ENCODE results near the gene DDRGK1. TPM values are rescaled to one million over a fixed set of nuclear protein-coding genes. Genes with fewer than 3 reads are reported as not detected.

Gene DDRGK1
- total RNA-seq, 1 donor from 2014 or later = 89.8 TPM

- Histone ChIP-seq H3K9me3 (no peaks in the 10 kb centered on the region), H3K4me1 (peaks cover 15% of the 10 kb centered on the region), H3K36me3 (no peaks in the 10 kb centered on the region), H3K27me3 (ENCODE audit: low read depth) (peaks cover 47% of the 10 kb centered on the region), H3K4me3 (peak overlapping the region; percentile 73), H3K27ac (no peak overlapping the region)
- no peak for DNase-seq
- peak; percentile 40 to 52 for ATAC-seq
- no peak for TF ChIP-seq CTCF (IDR thresholded peaks at IDR 0.05)
- intact Hi-C loops (cut with DNase I) = no loop called here
Measured at GRCh38 chr20:3238616-3239025, 34.1 kb upstream of the DDRGK1 start.

DNA sequence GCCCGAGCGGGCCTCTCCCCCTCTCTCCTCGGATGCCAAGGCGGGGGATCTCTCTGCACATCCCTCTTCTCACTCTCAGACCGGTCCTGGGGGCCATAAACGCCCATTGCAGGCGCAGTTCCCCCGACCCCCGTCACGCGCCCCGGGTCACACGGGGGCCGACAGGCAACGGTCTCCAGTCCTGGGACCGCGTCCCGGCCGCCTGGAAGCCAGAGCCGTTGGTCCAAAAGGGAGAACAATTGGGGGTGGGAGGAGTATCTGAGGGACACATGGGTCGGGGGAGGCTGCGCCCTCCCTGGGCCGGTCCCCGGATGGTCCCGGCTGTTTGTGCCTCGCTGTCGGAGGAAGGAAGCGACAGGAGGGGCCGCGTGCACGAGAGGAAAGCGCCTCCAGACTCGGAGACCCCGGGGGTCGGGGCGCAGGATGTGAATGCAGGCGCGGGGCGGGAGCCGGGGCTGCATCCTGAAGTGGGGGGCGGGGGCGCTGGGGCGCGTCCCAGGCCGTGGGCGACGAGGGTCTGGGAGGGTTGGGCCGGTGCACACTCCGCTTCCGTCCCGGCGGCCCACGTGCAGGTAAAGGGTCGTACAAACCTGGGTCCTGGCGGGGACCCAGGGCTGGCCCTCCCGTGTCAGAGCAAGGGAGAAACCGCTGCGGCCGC, 33.6 kb upstream of the DDRGK1 start:
- peak overlapping the region; percentile 73 for H3K4me3 ChIP-seq
- TF ChIP-seq CTCF (IDR thresholded peaks at IDR 0.05) = no peak
- H3K4me1 ChIP-seq = peaks cover 15% of the 10 kb centered on the region
- no peaks in the 10 kb centered on the region for H3K36me3 ChIP-seq
- H3K27ac ChIP-seq = no peak overlapping the region
- ATAC-seq = peak; percentile 3 to 4
- H3K27me3 ChIP-seq (ENCODE audit: low read depth) = peaks cover 47% of the 10 kb centered on the region
- no peak for DNase-seq
- no peaks in the 10 kb centered on the region for H3K9me3 ChIP-seq
- intact Hi-C loops (cut with DNase I) = no loop called here

DNA sequence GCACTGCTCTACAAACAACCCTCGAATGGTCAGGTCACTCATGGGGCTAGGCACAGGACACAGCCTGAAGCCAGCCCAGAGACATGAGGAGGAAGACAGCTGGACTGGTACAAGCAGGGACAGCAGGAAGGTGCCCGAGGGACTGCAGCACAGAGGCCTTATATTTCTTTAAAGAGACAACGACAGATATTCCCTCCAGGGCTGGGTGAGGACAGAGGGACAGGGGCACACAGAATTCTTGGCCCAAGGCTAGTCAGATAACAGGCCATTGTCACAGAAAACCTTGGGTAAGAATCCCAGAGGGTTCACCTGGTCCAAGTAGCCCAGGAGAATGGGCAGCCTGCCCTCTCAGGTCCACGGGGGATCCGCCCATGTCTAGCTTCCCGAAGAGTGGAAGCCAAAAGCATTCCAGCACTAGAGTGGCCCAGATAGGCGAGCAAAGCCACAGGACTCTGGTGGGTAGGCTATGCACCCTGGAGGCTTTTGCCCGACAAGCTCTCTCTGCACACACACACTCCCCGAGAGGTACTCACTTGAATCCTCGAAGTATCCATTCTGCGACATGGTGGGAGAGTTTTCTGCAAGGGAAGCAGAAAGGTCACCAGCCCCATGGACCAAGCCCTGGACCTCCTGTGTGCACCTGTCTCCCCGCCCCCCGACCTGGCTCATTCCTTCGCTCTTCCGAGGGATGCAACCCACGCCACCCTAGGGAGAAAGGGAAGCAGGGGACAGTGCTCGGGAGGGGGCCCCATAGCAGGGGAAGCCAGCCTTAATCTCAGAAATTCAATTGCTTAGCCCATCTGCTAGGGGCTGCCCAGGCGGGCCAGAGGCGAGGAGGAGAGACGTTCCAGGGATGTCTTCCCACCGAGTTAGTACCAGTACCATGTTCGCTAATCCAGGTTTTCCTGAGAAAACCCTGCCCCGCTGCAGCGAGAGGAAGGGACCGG, 32.8 kb upstream of the DDRGK1 start:
- no peak for TF ChIP-seq CTCF (IDR thresholded peaks at IDR 0.05)
- H3K4me1 ChIP-seq = peaks cover 15% of the 10 kb centered on the region
- H3K36me3 ChIP-seq = no peaks in the 10 kb centered on the region
- no peak for DNase-seq
- intact Hi-C loops (cut with DNase I) = no loop called here
- ATAC-seq = no peak
- no peaks in the 10 kb centered on the region for H3K9me3 ChIP-seq
- no peak overlapping the region for H3K27ac ChIP-seq
- no peak overlapping the region for H3K4me3 ChIP-seq
- H3K27me3 ChIP-seq (ENCODE audit: low read depth) = peaks cover 47% of the 10 kb centered on the region

DNA sequence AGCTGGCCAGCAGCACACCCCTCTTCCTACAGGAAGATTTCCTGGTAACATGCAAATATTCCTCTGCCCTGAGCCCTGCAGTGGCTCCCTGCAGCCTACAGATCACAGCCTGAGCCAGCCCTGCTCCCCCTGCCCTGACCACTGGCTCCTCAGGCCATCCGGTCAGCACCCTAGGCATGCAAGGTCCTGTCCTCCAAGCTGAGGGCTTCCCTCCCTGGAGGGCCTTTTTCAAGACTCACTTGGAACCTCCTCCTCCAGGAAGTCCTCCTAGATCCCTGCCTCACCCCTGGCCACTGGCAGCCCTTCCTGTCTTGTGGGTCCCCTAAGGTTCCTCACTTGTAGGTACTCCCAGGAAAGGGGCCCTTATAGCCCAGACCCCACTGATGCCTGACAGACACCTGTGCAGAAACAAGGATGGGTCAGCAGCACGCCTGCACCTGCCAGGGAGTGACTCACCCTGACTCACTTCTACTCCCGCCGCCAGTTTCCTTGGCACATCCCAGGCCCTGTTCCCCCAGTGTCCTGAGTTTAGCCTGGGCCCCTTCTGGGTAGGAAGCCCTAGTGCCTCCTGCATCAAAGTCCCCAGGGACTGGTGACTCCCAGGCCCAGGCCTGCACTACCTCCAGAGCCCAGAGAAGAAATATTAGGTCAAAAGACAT, 31.3 kb upstream of the DDRGK1 start:
- Histone ChIP-seq H3K27me3 (ENCODE audit: low read depth) (peaks cover 47% of the 10 kb centered on the region), H3K36me3 (no peaks in the 10 kb centered on the region), H3K9me3 (no peaks in the 10 kb centered on the region), H3K4me3 (no peak overlapping the region), H3K27ac (no peak overlapping the region), H3K4me1 (peaks cover 15% of the 10 kb centered on the region)
- DNase-seq (no peak), ATAC-seq (no peak)
- TF ChIP-seq CTCF (IDR thresholded peaks at IDR 0.05) = no peak
- intact Hi-C loops (cut with DNase I) = no loop called here

- Histone ChIP-seq H3K4me1 (peaks cover 9% of the 10 kb centered on the region), H3K9me3 (no peaks in the 10 kb centered on the region), H3K4me3 (no peak overlapping the region), H3K27ac (no peak overlapping the region), H3K27me3 (ENCODE audit: low read depth) (peaks cover 30% of the 10 kb centered on the region), H3K36me3 (no peaks in the 10 kb centered on the region)
- ATAC-seq (no peak), DNase-seq (no peak)
- no peak for TF ChIP-seq CTCF (IDR thresholded peaks at IDR 0.05)
- intact Hi-C loops (cut with DNase I) = no loop called here
Measured at GRCh38 chr20:3233991-3234498, 29.6 kb upstream of the DDRGK1 start.
